HepG2 (cell line): ENCODE results near the gene MAPK14. TPM values are rescaled to one million over a fixed set of nuclear protein-coding genes. Genes with fewer than 3 reads are reported as not detected.
A peak's percentile ranks its signal among the peaks of the same experiment; 100 is the strongest.

ENCODE experiments used
- BATF2 ChIP-seq: sonication (generic); formaldehyde crosslinking; IDR thresholded peaks from 2 replicates; pipeline ENCODE4 v1.8.0; 2022; ENCODE audit warnings: mild to moderate bottlenecking, missing genetic modification reagents, moderate library complexity
- FLYWCH1 ChIP-seq: sonication (generic); formaldehyde crosslinking; IDR thresholded peaks from 2 replicates; pipeline ENCODE4 v1.8.1; 2023; ENCODE audit warnings: mild to moderate bottlenecking, missing genetic modification reagents
- HOXA9 ChIP-seq: sonication (generic); formaldehyde crosslinking; IDR thresholded peaks from 2 replicates; pipeline ENCODE4 v1.8.1; 2022; ENCODE audit warnings: missing genetic modification reagents, mild to moderate bottlenecking, moderate library complexity, borderline replicate concordance
- KLF13 ChIP-seq: sonication (generic); formaldehyde crosslinking; IDR thresholded peaks from 2 replicates; pipeline ENCODE4 v1.4.0; 2020; ENCODE audit warnings: mild to moderate bottlenecking, missing genetic modification reagents
- MXD3 ChIP-seq: IDR thresholded peaks from 2 replicates; pipeline ENCODE4 v1.6.1; 2016; ENCODE audit warnings: mild to moderate bottlenecking, missing biosample characterization, missing genetic modification reagents
- NBN ChIP-seq: fragments of 450-650 bp; conservative IDR thresholded peaks from 2 replicates; pipeline ENCODE4 v1.6.1; 2017
- U2AF2 ChIP-seq: fragments of 200-400 bp; formaldehyde crosslinking; IDR thresholded peaks from 2 replicates; pipeline ENCODE4 v1.6.1; 2017; ENCODE audit warnings: low read depth, mild to moderate bottlenecking, low read length
- ZC3H13 ChIP-seq: sonication (generic); formaldehyde crosslinking; IDR thresholded peaks from 2 replicates; pipeline ENCODE4 v1.8.1; 2023; ENCODE audit warnings: mild to moderate bottlenecking, missing genetic modification reagents, moderate library complexity
- ZNF160 ChIP-seq: sonication (generic); formaldehyde crosslinking; IDR thresholded peaks from 2 replicates; pipeline ENCODE4 v1.8.0; 2022; ENCODE audit warnings: mild to moderate bottlenecking, inconsistent platforms, missing genetic modification reagents
- ZNF17 ChIP-seq: sonication (generic); formaldehyde crosslinking; IDR thresholded peaks from 2 replicates; pipeline ENCODE4 v1.5.0; 2020; ENCODE audit warnings: mild to moderate bottlenecking, missing genetic modification reagents
- ZNF180 ChIP-seq: sonication (generic); formaldehyde crosslinking; IDR thresholded peaks from 2 replicates; pipeline ENCODE4 v1.4.0; 2020; ENCODE audit warnings: low read depth, missing genetic modification reagents, borderline replicate concordance
- ZNF556 ChIP-seq: sonication (generic); formaldehyde crosslinking; IDR thresholded peaks from 2 replicates; pipeline ENCODE4 v1.4.0; 2020; ENCODE audit warnings: mild to moderate bottlenecking, missing genetic modification reagents, borderline replicate concordance
- ZNF652 ChIP-seq: IDR thresholded peaks from 2 replicates; pipeline ENCODE4 v1.6.1; 2016; ENCODE audit warnings: low read depth, borderline replicate concordance
- ZUFSP ChIP-seq: sonication (generic); formaldehyde crosslinking; IDR thresholded peaks from 2 replicates; pipeline ENCODE4 v1.9.0; 2021; ENCODE audit warnings: missing genetic modification reagents, mild to moderate bottlenecking, borderline replicate concordance
- polyA plus RNA-seq, 8 experiments: library from polyadenylated mRNA; depleted of rRNA in 3 of 8; stranded (reverse) in 7 of 8; unstranded in 1 of 8; fragments of >200 nt; fragmentation: Illumina TruSeq in 4 of 8; extraction: Trizol in 4 of 8; gene quantifications; 2 replicates each; pipeline versions ENCODE4 v1.2.1 to v1.2.3, GENCODE V29; 2011 to 2016; ENCODE audit warnings: low read depth in 4 of 8, missing spikeins in 1 of 8, mixed read lengths in 1 of 8; ENCODE audit not compliant: insufficient read depth in 1 of 8
- total RNA-seq, 5 experiments: library from RNA; depleted of rRNA; stranded (reverse); fragments of >200 nt; fragmentation: Illumina TruSeq; extraction: Trizol; gene quantifications; 2 replicates each; pipeline ENCODE4 v1.2.3, GENCODE V29; 2016; ENCODE audit warnings: low read depth in 1 of 5
- TF ChIP-seq, protein P1 (sequence below): sonication (generic); formaldehyde crosslinking; IDR thresholded peaks from 2 replicates; pipeline ENCODE4 v1.4.0; 2020; ENCODE audit warnings: missing genetic modification reagents
- TF ChIP-seq, protein P2 (sequence below): sonication (generic); formaldehyde crosslinking; IDR thresholded peaks from 2 replicates; pipeline ENCODE4 v1.8.0; 2022; ENCODE audit warnings: low read depth, missing genetic modification reagents
- TF ChIP-seq, protein P3 (sequence below): sonication (generic); formaldehyde crosslinking; IDR thresholded peaks from 2 replicates; pipeline ENCODE4 v1.4.0; 2020; ENCODE audit warnings: missing genetic modification reagents, borderline replicate concordance

Gene MAPK14
- total and polyA plus RNA-seq, 2 of the 13 experiments (the other 11 are each of a cell fraction or from before 2014, with no cell fraction given), result 66.3 to 67.3 TPM

DNA sequence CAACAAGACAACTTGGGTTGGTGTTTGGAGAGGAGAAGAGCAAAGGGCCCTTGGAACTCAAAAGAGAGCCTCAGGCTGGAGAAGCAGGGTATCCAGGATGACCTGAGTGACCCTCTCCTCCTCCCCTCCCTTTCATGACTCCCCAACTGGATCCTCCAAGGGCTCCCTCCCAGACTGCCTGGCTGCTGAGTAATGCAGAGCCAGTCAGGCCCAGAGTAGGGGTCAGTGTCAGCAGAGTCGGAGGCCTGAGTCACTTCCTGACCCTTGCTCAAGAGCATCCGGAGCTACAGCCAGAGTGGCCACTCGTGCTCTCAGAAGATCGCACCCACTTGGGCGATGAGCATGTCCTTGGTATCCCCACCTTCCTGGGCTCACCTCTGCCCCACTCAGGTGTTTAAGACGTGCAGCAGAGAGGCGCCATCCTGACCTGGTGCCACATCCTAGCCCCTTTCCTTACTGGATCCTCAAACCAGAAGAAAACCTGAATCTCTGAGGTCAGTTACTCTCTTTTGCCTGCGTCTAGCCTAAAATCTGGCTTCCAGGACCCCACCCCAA is 99.9 kb downstream of the MAPK14 start (continued):
- TF ChIP-seq KLF13 (CRISPR knock-in tag) (no peak), U2AF2 (no peak), FLYWCH1 (no peak), ZNF556 (CRISPR knock-in tag) (peak; percentile 13; the same call in 1 of the 2 replicates), ZNF17 (CRISPR knock-in tag) (no peak), ZNF180 (CRISPR knock-in tag) (no peak), ZNF160 (no peak), HOXA9 (CRISPR knock-in tag) (no peak), BATF2 (no peak), MXD3 (CRISPR knock-in tag) (no peak), ZNF652 (CRISPR knock-in tag) (0 out of 2 replicates have a peak, but pooled peaks have one; percentile 16), ZUFSP (CRISPR knock-in tag) (no peak), ZC3H13 (no peak), NBN (no peak)
- TF ChIP-seq, protein P1, sequence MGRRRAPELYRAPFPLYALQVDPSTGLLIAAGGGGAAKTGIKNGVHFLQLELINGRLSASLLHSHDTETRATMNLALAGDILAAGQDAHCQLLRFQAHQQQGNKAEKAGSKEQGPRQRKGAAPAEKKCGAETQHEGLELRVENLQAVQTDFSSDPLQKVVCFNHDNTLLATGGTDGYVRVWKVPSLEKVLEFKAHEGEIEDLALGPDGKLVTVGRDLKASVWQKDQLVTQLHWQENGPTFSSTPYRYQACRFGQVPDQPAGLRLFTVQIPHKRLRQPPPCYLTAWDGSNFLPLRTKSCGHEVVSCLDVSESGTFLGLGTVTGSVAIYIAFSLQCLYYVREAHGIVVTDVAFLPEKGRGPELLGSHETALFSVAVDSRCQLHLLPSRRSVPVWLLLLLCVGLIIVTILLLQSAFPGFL (CRISPR knock-in tag), result no peak
- TF ChIP-seq, protein P2, sequence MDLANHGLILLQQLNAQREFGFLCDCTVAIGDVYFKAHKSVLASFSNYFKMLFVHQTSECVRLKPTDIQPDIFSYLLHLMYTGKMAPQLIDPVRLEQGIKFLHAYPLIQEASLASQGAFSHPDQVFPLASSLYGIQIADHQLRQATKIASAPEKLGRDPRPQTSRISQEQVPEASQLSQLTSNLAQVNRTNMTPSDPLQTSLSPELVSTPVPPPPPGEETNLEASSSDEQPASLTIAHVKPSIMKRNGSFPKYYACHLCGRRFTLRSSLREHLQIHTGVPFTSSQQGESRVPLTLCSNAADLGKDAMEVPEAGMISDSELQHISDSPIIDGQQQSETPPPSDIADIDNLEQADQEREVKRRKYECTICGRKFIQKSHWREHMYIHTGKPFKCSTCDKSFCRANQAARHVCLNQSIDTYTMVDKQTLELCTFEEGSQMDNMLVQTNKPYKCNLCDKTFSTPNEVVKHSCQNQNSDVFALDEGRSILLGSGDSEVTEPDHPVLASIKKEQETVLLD (CRISPR knock-in tag), result no peak
- TF ChIP-seq, protein P3, sequence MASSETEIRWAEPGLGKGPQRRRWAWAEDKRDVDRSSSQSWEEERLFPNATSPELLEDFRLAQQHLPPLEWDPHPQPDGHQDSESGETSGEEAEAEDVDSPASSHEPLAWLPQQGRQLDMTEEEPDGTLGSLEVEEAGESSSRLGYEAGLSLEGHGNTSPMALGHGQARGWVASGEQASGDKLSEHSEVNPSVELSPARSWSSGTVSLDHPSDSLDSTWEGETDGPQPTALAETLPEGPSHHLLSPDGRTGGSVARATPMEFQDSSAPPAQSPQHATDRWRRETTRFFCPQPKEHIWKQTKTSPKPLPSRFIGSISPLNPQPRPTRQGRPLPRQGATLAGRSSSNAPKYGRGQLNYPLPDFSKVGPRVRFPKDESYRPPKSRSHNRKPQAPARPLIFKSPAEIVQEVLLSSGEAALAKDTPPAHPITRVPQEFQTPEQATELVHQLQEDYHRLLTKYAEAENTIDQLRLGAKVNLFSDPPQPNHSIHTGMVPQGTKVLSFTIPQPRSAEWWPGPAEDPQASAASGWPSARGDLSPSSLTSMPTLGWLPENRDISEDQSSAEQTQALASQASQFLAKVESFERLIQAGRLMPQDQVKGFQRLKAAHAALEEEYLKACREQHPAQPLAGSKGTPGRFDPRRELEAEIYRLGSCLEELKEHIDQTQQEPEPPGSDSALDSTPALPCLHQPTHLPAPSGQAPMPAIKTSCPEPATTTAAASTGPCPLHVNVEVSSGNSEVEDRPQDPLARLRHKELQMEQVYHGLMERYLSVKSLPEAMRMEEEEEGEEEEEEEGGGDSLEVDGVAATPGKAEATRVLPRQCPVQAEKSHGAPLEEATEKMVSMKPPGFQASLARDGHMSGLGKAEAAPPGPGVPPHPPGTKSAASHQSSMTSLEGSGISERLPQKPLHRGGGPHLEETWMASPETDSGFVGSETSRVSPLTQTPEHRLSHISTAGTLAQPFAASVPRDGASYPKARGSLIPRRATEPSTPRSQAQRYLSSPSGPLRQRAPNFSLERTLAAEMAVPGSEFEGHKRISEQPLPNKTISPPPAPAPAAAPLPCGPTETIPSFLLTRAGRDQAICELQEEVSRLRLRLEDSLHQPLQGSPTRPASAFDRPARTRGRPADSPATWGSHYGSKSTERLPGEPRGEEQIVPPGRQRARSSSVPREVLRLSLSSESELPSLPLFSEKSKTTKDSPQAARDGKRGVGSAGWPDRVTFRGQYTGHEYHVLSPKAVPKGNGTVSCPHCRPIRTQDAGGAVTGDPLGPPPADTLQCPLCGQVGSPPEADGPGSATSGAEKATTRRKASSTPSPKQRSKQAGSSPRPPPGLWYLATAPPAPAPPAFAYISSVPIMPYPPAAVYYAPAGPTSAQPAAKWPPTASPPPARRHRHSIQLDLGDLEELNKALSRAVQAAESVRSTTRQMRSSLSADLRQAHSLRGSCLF (CRISPR knock-in tag), result no peak
